ENCODE results near the gene BMP7. TPM values are rescaled to one million over a fixed set of nuclear protein-coding genes. Genes with fewer than 3 reads are reported as not detected.
"Not testable (repeated sequence)": the region's sequence is repeated elsewhere in the genome, so short reads cannot be mapped to it uniquely, and the experiment has no call there.

Gene BMP7
- total RNA-seq, 1 experiment from 2014 or later = not detected

DNA sequence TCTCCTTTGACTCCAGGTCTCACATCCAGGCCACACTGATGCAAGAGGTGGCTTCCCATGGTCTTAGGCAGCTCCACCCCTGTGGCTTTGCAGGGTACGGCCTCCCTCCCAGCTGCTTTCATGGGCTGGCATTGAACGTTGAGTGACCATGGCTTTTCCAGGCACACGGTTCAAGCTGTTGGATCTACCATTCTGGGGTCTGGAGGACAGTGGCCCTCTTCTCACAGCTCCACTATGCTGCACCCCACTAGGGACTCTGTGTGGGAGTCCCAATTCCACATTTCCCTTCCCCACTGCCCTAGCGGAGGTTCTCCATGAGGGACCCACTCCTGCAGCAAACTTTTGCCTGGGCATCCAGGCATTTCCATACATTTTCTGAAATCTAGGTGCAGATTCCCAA is 27.1 kb downstream of the BMP7 start:
- CTCF ChIA-PET = interaction anchor here (0.6 to 0.9 kb wide), 2 partner anchors 46 to 94 kb away, joined by 3 to 5 read pairs; no protein-coding TSS in a partner anchor
- H3K27ac Mint-ChIP-seq (ENCODE audit: low read depth, unreplicated experiment); H3K36me3 Mint-ChIP-seq (ENCODE audit: insufficient read depth, unreplicated experiment); H3K4me1 Mint-ChIP-seq (ENCODE audit: insufficient read depth, unreplicated experiment); H3K4me3 Mint-ChIP-seq (ENCODE audit: unreplicated experiment); BruUV-seq (replicated peaks); intact Hi-C loops (cut with micrococcal nuclease); POLR2A ChIA-PET; H3K9me3 Mint-ChIP-seq (ENCODE audit: unreplicated experiment); DNase-seq (ENCODE audit: unreplicated experiment): not testable (repeated sequence)
- H3K27me3 Mint-ChIP-seq (ENCODE audit: insufficient read depth, unreplicated experiment) = peaks cover 57% of the 10 kb centered on the region

DNA sequence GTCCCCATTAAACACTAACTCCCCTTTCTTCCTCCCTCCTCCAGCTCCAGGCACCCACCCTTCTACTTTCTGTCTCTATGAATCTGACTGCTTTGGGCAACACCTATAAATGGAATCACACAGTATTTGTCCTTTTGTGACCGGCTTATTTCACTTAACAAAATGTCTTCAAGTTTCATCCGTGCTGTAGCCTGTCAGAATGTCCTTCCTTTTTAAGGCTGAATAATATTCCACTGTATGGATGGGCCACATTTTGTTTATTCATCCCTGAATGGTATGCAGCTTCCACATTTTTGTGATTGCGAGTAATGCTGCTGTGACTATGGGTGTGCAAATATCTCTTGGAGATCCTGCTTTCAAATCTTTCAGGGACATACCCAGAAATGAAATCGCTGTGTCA is 28.4 kb downstream of the BMP7 start:
- TF ChIP-seq, protein P1, sequence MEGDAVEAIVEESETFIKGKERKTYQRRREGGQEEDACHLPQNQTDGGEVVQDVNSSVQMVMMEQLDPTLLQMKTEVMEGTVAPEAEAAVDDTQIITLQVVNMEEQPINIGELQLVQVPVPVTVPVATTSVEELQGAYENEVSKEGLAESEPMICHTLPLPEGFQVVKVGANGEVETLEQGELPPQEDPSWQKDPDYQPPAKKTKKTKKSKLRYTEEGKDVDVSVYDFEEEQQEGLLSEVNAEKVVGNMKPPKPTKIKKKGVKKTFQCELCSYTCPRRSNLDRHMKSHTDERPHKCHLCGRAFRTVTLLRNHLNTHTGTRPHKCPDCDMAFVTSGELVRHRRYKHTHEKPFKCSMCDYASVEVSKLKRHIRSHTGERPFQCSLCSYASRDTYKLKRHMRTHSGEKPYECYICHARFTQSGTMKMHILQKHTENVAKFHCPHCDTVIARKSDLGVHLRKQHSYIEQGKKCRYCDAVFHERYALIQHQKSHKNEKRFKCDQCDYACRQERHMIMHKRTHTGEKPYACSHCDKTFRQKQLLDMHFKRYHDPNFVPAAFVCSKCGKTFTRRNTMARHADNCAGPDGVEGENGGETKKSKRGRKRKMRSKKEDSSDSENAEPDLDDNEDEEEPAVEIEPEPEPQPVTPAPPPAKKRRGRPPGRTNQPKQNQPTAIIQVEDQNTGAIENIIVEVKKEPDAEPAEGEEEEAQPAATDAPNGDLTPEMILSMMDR (IDR thresholded peaks at IDR 0.05; ENCODE audit: unreplicated experiment) = no peak
- H3K27me3 Mint-ChIP-seq (ENCODE audit: insufficient read depth, unreplicated experiment) = peaks cover 70% of the 10 kb centered on the region
- H3K36me3 Mint-ChIP-seq (ENCODE audit: insufficient read depth, unreplicated experiment) = no peaks in the 10 kb centered on the region
- no peaks in the 10 kb centered on the region for H3K4me1 Mint-ChIP-seq (ENCODE audit: insufficient read depth, unreplicated experiment)
- POLR2A ChIA-PET = no interaction called here
- no peak overlapping the region for H3K4me3 Mint-ChIP-seq (ENCODE audit: unreplicated experiment)
- H3K27ac Mint-ChIP-seq (ENCODE audit: low read depth, unreplicated experiment) = no peak overlapping the region
- CTCF ChIA-PET = interaction anchor here (0.8 to 1.6 kb wide), 2 partner anchors 14 to 95 kb away, joined by 3 to 5 read pairs; no protein-coding TSS in a partner anchor
- no peak for DNase-seq (ENCODE audit: unreplicated experiment)
- intact Hi-C loops (cut with micrococcal nuclease) = no loop called here
- H3K9me3 Mint-ChIP-seq (ENCODE audit: unreplicated experiment) = no peaks in the 10 kb centered on the region
- BruUV-seq (replicated peaks) = no TSS peak

GRCh38 chr20:57237585-57237953 is 28.9 kb downstream of the BMP7 start:
- Mint-ChIP-seq H3K4me1 (ENCODE audit: insufficient read depth, unreplicated experiment) (no peaks in the 10 kb centered on the region), H3K4me3 (ENCODE audit: unreplicated experiment) (no peak overlapping the region), H3K27me3 (ENCODE audit: insufficient read depth, unreplicated experiment) (peaks cover 75% of the 10 kb centered on the region), H3K9me3 (ENCODE audit: unreplicated experiment) (no peaks in the 10 kb centered on the region), H3K27ac (ENCODE audit: low read depth, unreplicated experiment) (no peak overlapping the region), H3K36me3 (ENCODE audit: insufficient read depth, unreplicated experiment) (no peaks in the 10 kb centered on the region)
- DNase-seq (ENCODE audit: unreplicated experiment) = no peak
- ChIA-PET POLR2A (interaction anchor here (0.9 kb wide), 1 partner anchor 85 kb away, joined by 3 read pairs; no protein-coding TSS in a partner anchor), CTCF (interaction anchor here (0.5 to 1.6 kb wide), 3 partner anchors 14 to 1512 kb away, joined by 3 to 5 read pairs (median 3); no protein-coding TSS in a partner anchor)
- no TSS peak for BruUV-seq (replicated peaks)
- intact Hi-C loops (cut with micrococcal nuclease) = no loop called here
- TF ChIP-seq, protein P1 (IDR thresholded peaks at IDR 0.05; ENCODE audit: unreplicated experiment) = no peak

GRCh38 chr20:57236813-57237584 is 29.4 kb downstream of the BMP7 start:
- H3K27me3 Mint-ChIP-seq (ENCODE audit: insufficient read depth, unreplicated experiment) = peaks cover 81% of the 10 kb centered on the region
- H3K4me3 Mint-ChIP-seq (ENCODE audit: unreplicated experiment) = no peak overlapping the region
- BruUV-seq (replicated peaks) = no TSS peak
- ChIA-PET CTCF (interaction anchor here (0.5 to 1.6 kb wide), 5 partner anchors 8 to 1513 kb away, joined by 3 to 5 read pairs (median 3); no protein-coding TSS in a partner anchor), POLR2A (interaction anchor here (0.6 to 0.9 kb wide), 3 partner anchors 55 to 729 kb away, joined by 3 read pairs; no protein-coding TSS in a partner anchor)
- DNase-seq (ENCODE audit: unreplicated experiment) = no peak
- H3K27ac Mint-ChIP-seq (ENCODE audit: low read depth, unreplicated experiment) = no peak overlapping the region
- no peaks in the 10 kb centered on the region for H3K4me1 Mint-ChIP-seq (ENCODE audit: insufficient read depth, unreplicated experiment)
- TF ChIP-seq, protein P1 (IDR thresholded peaks at IDR 0.05; ENCODE audit: unreplicated experiment) = no peak
- H3K36me3 Mint-ChIP-seq (ENCODE audit: insufficient read depth, unreplicated experiment) = no peaks in the 10 kb centered on the region
- H3K9me3 Mint-ChIP-seq (ENCODE audit: unreplicated experiment) = no peaks in the 10 kb centered on the region
- intact Hi-C loops (cut with micrococcal nuclease) = no loop called here
